ENCODE measurements around the gene CAMTA1. TPM values are rescaled to one million over a fixed set of nuclear protein-coding genes. Genes with fewer than 3 reads are reported as not detected.

The CAMTA1 gene
- total RNA-seq, 1 donor from 2014 or later = 63.8 TPM

DNA sequence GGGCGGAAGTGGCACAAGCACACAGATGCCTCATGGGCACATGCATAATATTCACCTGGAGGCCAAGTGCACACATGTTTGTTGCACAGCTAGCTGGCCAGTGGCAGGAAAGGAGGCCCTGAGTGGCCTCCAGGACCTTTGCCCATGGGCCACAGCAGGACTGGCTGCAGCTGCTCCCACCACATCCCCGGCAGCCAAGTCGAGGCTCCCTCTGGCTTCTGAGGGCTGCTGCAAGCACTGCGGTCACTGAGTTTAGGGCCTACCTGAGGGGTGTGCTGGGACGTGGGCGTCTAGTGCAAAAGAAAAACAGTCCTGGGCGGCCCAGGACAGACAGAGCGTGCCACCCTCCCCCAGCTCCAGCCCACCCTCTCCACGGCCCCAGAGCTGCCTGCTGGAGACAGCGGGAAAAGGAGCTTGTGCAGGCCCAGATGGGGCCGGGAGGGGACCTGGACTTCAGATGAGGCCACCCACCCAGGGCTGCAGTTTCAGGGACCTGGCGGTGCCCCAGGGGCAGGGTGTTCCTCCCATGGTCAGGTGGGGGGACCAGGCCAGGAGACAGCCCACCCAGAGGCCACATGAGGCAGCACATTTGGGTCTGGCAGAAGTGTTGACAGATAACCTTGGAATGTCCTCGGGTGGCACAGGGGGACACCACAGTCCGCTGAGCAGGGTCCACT lies 720.0 kb downstream of the CAMTA1 start:
- DNase-seq (ENCODE audit: low spot score) = no peak
- Mint-ChIP-seq H3K27me3 (ENCODE audit: low read depth) (no peaks in the 10 kb centered on the region), H3K9me3 (ENCODE audit: low read depth) (no peaks in the 10 kb centered on the region), H3K4me1 (ENCODE audit: low read depth) (no peaks in the 10 kb centered on the region), H3K36me3 (ENCODE audit: low read depth) (no peaks in the 10 kb centered on the region), H3K27ac (ENCODE audit: unreplicated experiment) (no peak overlapping the region), H3K4me3 (ENCODE audit: unreplicated experiment) (no peak overlapping the region)
- TF ChIP-seq, protein P1, sequence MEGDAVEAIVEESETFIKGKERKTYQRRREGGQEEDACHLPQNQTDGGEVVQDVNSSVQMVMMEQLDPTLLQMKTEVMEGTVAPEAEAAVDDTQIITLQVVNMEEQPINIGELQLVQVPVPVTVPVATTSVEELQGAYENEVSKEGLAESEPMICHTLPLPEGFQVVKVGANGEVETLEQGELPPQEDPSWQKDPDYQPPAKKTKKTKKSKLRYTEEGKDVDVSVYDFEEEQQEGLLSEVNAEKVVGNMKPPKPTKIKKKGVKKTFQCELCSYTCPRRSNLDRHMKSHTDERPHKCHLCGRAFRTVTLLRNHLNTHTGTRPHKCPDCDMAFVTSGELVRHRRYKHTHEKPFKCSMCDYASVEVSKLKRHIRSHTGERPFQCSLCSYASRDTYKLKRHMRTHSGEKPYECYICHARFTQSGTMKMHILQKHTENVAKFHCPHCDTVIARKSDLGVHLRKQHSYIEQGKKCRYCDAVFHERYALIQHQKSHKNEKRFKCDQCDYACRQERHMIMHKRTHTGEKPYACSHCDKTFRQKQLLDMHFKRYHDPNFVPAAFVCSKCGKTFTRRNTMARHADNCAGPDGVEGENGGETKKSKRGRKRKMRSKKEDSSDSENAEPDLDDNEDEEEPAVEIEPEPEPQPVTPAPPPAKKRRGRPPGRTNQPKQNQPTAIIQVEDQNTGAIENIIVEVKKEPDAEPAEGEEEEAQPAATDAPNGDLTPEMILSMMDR (IDR thresholded peaks at IDR 0.05) = no peak

DNA sequence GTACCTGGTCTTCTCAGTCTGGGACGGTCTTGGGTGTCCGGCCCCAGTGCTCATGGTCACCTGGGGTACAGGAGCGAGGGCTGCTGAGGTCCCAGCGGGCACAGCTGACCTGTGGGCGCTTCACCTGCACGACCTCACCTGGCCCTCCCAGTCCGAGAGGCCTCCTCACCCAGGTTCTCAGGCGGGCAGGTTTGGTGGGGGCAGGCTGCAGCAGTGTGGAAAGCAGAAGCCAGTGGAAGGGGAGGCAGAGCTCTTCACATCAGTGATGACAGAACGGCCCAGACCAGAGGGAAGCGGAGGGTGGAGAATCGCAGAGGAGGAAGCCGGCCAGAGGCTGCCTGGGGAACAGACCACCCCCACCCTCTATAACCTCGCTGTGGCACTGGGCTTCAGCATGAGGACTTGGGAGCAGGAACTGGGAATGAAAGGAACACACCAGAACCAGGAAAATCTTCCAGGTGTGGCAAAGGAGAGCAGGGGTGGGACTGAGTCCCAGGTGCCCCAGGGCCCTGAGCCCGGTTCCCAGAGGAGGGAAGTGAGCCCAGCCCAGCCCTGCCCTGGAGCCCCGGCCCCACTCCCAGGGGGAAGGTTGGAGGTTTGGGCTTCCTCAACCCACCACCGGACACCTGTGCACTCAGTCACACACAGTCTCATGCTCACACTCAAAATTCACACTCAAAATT lies 720.7 kb downstream of the CAMTA1 start:
- no peaks in the 10 kb centered on the region for H3K9me3 Mint-ChIP-seq (ENCODE audit: low read depth)
- TF ChIP-seq, protein P1 (IDR thresholded peaks at IDR 0.05) = no peak
- H3K36me3 Mint-ChIP-seq (ENCODE audit: low read depth) = no peaks in the 10 kb centered on the region
- H3K4me3 Mint-ChIP-seq (ENCODE audit: unreplicated experiment) = no peak overlapping the region
- H3K4me1 Mint-ChIP-seq (ENCODE audit: low read depth) = no peaks in the 10 kb centered on the region
- no peak overlapping the region for H3K27ac Mint-ChIP-seq (ENCODE audit: unreplicated experiment)
- no peak for DNase-seq (ENCODE audit: low spot score)
- peaks cover 3% of the 10 kb centered on the region for H3K27me3 Mint-ChIP-seq (ENCODE audit: low read depth)

DNA sequence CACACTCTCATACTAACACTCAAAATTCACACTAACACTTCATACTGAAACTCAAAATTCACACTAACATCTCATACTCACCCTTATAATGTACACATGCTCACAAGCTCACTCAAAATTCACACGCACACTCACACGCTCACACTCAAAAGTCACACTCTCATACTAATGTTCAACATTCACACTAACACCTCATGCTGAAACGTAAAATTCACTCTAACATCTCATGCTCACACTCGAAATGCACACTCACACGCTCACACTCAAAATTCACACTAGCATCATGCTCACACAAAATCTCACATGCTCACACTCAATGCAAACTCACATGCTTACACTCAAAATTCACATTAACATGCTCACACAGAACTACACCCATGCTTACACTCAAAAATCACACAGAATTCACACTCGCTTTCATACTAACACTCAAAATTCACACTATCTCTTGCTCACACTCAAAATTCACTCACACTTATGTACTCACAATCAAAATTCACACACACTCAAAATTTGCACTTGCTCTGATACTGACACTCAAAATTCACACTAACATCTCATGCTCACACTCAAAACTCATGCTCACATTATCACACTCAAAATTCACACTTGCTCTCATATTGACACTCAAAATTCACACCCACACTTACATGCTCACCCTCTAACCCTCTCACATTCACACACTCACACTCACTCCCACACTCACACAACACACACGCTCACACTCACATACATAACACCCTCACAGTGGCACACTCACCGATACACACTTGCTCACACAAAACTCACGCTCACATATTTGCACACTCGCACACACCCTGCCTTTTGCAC lies 721.4 kb downstream of the CAMTA1 start:
- Mint-ChIP-seq H3K4me3 (ENCODE audit: unreplicated experiment) (no peak overlapping the region), H3K36me3 (ENCODE audit: low read depth) (no peaks in the 10 kb centered on the region), H3K27ac (ENCODE audit: unreplicated experiment) (no peak overlapping the region), H3K27me3 (ENCODE audit: low read depth) (peaks cover 4% of the 10 kb centered on the region), H3K9me3 (ENCODE audit: low read depth) (no peaks in the 10 kb centered on the region), H3K4me1 (ENCODE audit: low read depth) (no peaks in the 10 kb centered on the region)
- DNase-seq (ENCODE audit: low spot score) = no peak
- TF ChIP-seq, protein P1 (IDR thresholded peaks at IDR 0.05) = no peak

DNA sequence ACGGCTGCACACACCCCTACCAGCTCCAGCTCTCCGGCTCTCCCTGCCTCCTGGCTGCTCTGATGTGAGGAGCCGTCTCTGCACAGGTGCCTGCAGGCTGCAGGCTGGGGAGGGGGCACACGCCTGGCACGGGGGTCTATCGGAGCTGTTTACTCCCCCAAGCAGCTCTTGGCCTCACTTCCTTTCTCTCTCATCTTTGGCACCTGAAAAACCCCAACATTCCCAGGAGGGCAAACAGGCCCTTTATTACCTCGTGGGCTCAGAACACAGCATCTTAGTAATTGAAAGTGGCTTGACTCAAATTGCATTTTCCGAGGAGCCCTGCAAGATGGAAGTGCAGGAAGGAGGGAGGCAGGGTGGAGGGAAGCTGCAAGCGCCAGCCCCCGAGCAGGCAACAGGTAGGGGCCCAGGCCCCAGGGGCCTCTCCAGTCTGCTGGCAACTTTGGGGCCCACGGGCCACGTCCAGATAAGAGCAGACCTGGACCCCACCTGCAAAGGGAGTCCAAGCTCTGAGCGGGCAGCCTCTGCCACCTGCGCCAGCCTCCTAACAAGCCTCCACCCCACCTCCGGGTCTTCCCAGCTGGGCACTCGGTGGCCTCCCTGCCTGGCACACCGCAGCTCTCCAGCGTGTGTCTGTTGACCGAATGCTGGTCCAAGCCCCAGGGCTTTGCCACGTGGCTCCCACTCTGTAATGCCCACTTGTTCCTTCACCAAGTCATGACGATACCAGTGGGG lies 722.2 kb downstream of the CAMTA1 start:
- DNase-seq (ENCODE audit: low spot score) = no peak
- no peaks in the 10 kb centered on the region for H3K9me3 Mint-ChIP-seq (ENCODE audit: low read depth)
- H3K27me3 Mint-ChIP-seq (ENCODE audit: low read depth) = peaks cover 4% of the 10 kb centered on the region
- H3K4me3 Mint-ChIP-seq (ENCODE audit: unreplicated experiment) = no peak overlapping the region
- TF ChIP-seq, protein P1 (IDR thresholded peaks at IDR 0.05) = no peak
- no peak overlapping the region for H3K27ac Mint-ChIP-seq (ENCODE audit: unreplicated experiment)
- no peaks in the 10 kb centered on the region for H3K4me1 Mint-ChIP-seq (ENCODE audit: low read depth)
- no peaks in the 10 kb centered on the region for H3K36me3 Mint-ChIP-seq (ENCODE audit: low read depth)
